Epithelial cell of proximal tubule (primary cell): ENCODE results near the gene C3orf52. TPM values are rescaled to one million over a fixed set of nuclear protein-coding genes. Genes with fewer than 3 reads are reported as not detected.
"Not testable (repeated sequence)": the region's sequence is repeated elsewhere in the genome, so short reads cannot be mapped to it uniquely, and the experiment has no call there.

ENCODE experiments used
- DNase-seq: peaks from one replicate; pipeline ENCODE4 v3.0.0-alpha.2; 2011; ENCODE audit warnings: low read depth
- H3K4me3 ChIP-seq: 2 replicates; pipeline ENCODE4 v1.5.1; 2011; ENCODE audit warnings: low read depth, mild to moderate bottlenecking, low read length
- total RNA-seq: library from RNA; depleted of rRNA; stranded (reverse); fragments of >200 nt; gene quantifications from 2 replicates; pipeline ENCODE4 v1.2.3, GENCODE V29; 2015
- TF ChIP-seq, protein P1 (sequence below): conservative IDR thresholded peaks from 2 replicates; pipeline ENCODE4 v1.5.1; 2012; ENCODE audit warnings: low read depth, mild to moderate bottlenecking, low read length

C3orf52 gene
- total RNA-seq, 1 donor from 2014 or later = 55.1 TPM

- TF ChIP-seq, protein P1, sequence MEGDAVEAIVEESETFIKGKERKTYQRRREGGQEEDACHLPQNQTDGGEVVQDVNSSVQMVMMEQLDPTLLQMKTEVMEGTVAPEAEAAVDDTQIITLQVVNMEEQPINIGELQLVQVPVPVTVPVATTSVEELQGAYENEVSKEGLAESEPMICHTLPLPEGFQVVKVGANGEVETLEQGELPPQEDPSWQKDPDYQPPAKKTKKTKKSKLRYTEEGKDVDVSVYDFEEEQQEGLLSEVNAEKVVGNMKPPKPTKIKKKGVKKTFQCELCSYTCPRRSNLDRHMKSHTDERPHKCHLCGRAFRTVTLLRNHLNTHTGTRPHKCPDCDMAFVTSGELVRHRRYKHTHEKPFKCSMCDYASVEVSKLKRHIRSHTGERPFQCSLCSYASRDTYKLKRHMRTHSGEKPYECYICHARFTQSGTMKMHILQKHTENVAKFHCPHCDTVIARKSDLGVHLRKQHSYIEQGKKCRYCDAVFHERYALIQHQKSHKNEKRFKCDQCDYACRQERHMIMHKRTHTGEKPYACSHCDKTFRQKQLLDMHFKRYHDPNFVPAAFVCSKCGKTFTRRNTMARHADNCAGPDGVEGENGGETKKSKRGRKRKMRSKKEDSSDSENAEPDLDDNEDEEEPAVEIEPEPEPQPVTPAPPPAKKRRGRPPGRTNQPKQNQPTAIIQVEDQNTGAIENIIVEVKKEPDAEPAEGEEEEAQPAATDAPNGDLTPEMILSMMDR = no peak
- no peak for DNase-seq
- no peak overlapping the region for H3K4me3 ChIP-seq
Observed at GRCh38 chr3:112047264-112047663, 38.9 kb upstream of the C3orf52 start.

- H3K4me3 ChIP-seq = no peak overlapping the region
- TF ChIP-seq, protein P1 = no peak
- no peak for DNase-seq
Observed at GRCh38 chr3:112048911-112049310, 37.3 kb upstream of the C3orf52 start.

GRCh38 chr3:112053229-112053628 is 33.0 kb upstream of the C3orf52 start:
- no peak overlapping the region for H3K4me3 ChIP-seq

DNA sequence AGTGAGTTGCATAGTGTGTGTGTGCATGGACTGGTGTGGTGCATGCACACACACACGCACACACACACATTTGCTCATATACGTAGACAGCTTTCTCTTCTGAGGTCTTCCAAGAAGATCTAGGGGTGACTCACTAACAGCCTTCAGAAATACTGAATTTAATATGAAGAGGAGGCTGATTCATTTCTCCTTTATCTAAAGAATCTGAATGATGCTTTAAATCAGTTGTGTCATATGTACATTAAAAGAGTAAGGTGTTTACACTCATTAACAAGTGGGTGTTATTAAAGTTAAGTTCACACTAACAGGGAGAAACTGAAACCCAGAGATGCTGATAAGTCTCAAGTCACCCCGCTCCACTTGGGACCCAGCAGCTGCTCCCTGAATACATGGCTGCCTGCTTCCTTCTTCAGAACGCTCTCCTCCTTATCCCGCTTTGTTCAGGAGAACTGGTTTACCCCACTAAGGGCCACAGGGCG is 29.7 kb upstream of the C3orf52 start:
- DNase-seq = no peak
- TF ChIP-seq, protein P1 = no peak

More at GRCh38 chr3:112053229-112053628, 33.0 kb upstream of the C3orf52 start:
- no peak for DNase-seq
- TF ChIP-seq, protein P1 = no peak

DNA sequence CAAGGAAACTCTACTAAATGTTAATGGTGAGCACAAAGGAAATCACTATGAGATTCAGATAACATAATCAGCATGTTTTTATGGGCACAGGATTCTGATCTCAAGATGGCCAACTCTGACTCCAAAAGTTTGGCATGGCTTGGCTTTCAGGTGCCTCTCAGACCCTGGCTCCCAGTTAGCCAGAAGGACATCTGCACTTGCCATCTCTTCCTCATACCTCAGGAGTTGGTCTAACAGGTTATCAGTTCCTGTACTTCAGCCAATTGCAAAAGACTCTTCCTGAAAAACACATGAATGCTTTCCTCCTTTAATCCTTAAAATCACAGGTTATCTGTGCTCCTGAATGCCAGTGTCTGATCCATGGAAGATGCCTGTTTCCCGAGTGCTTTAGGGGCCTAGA is 26.7 kb upstream of the C3orf52 start:
- no peak for DNase-seq
- no peak overlapping the region for H3K4me3 ChIP-seq
- TF ChIP-seq, protein P1 = no peak

More for the DNA sequence above, 29.7 kb upstream of the C3orf52 start:
- H3K4me3 ChIP-seq = no peak overlapping the region

GRCh38 chr3:112061152-112061551 is 25.0 kb upstream of the C3orf52 start:
- no peak for DNase-seq
- no peak overlapping the region for H3K4me3 ChIP-seq
- TF ChIP-seq, protein P1 = no peak

DNA sequence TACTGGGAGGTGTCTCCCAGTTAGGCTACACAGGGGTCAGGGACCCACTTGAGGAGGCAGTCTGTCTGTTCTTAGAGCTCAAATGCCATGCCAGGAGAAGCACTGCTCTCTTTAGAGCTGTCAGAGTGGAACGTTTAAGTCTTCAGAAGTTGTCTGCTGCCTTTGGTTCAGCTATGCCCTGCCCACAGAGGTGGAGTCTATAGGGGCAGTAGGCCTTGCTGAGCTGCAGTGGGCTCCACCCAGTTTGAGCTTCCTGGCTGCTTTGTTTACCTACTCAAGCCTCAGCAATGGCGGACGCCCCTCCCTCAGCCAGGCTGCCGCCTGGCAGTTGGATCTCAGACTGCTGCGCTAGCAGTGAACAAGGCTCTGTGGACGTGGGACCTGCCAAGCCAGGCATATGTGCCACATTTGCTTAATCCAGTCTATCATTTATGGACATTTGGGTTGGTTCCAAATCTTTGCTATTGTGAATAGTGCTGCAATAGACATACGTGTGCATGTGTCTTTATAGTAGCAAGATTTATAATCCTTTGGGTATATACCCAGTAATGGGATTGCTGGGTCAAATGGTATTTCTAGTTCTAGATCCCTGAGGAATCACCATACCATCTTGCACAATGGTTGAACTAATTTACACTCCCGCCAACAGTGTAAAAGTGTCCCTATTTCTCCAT is 13.7 kb upstream of the C3orf52 start:
- not testable (repeated sequence) for DNase-seq

More for the DNA sequence above, 13.7 kb upstream of the C3orf52 start:
- not testable (repeated sequence) for H3K4me3 ChIP-seq
